OCI-LY7 (cell line): ENCODE data around the gene OAT. TPM values are rescaled to one million over a fixed set of nuclear protein-coding genes. Genes with fewer than 3 reads are reported as not detected.

Experiments
- BruUV-seq: library from RNA; stranded (reverse); fragments of 400-500 nt; replicated peaks from 2 replicates; lab custom pipeline; 2021; lab: Mats Ljungman, UMichigan
- CTCF ChIA-PET: fragments of 300-600 bp; sonication (Branson Sonifier 250); formaldehyde crosslinking; loops from one replicate; lab custom pipeline; 2022; ENCODE audit warnings: antibody characterized with exemption; ENCODE audit not compliant: unreplicated experiment; lab: Charles Lee
- POLR2A ChIA-PET: fragments of 300-600 bp; sonication (Branson Sonifier 250); formaldehyde crosslinking; loops from one replicate; lab custom pipeline; 2022; ENCODE audit warnings: antibody characterized with exemption; lab: Charles Lee
- DNase-seq: peaks from one replicate; pipeline ENCODE4 v3.0.0-alpha.2; 2015; ENCODE audit warnings: low spot score
- H2AFZ ChIP-seq: fragments of 200-600 bp; sonication (generic), shearing (Covaris generic); 2 replicates; pipeline ENCODE4 v1.6.1; 2014; ENCODE audit warnings: mild to moderate bottlenecking, antibody characterized with exemption, low read length, moderate library complexity
- H3K27ac ChIP-seq: fragments of 200-600 bp; sonication (generic); 2 replicates; pipeline ENCODE4 v1.5.1; 2014; ENCODE audit warnings: mixed run types, low read depth, mild to moderate bottlenecking, moderate library complexity, low read length, inconsistent platforms; ENCODE audit not compliant: poor library complexity, severe bottlenecking
- H3K36me3 ChIP-seq: fragments of 200-600 bp; sonication (generic); 2 replicates; pipeline ENCODE4 v1.6.1; 2014; ENCODE audit warnings: mild to moderate bottlenecking, antibody characterized with exemption, low read length, moderate library complexity, mixed read lengths; ENCODE audit not compliant: insufficient read depth
- H3K4me1 ChIP-seq: fragments of 200-600 bp; sonication (generic); 2 replicates; pipeline ENCODE4 v1.5.1; 2014; ENCODE audit warnings: mild to moderate bottlenecking, low read length; ENCODE audit not compliant: insufficient read depth, poor library complexity, severe bottlenecking
- H3K4me2 ChIP-seq: fragments of 200-600 bp; sonication (generic); 2 replicates; pipeline ENCODE4 v1.6.1; 2014; ENCODE audit warnings: mild to moderate bottlenecking, low read length
- H3K4me3 ChIP-seq: fragments of 200-600 bp; sonication (generic); 2 replicates; pipeline ENCODE4 v1.5.1; 2014; ENCODE audit warnings: mild to moderate bottlenecking, low read depth, low read length; ENCODE audit not compliant: poor library complexity, severe bottlenecking
- H3K79me2 ChIP-seq: fragments of 200-600 bp; sonication (generic); 2 replicates; pipeline ENCODE4 v1.6.1; 2016; ENCODE audit warnings: low read depth, mild to moderate bottlenecking, low read length, moderate library complexity, mixed read lengths; ENCODE audit not compliant: insufficient read depth
- H3K9me2 ChIP-seq: fragments of 200-600 bp; sonication (generic); 2 replicates; pipeline ENCODE4 v1.6.1; 2016; ENCODE audit warnings: mild to moderate bottlenecking, low read length, mixed read lengths; ENCODE audit not compliant: insufficient read depth
- H3K9me3 ChIP-seq: fragments of 200-600 bp; sonication (generic); 2 replicates; pipeline ENCODE4 v1.6.1; 2014; ENCODE audit warnings: mild to moderate bottlenecking, mixed run types, low read length, mixed read lengths
- H4K20me1 ChIP-seq: fragments of 200-600 bp; sonication (generic); 2 replicates; pipeline ENCODE4 v1.6.1; 2014; ENCODE audit warnings: mild to moderate bottlenecking, antibody characterized with exemption, low read length, moderate library complexity, mixed read lengths; ENCODE audit not compliant: insufficient read depth
- CTCF ChIP-seq: fragments of 200-600 bp; sonication (generic); conservative IDR thresholded peaks from 2 replicates; pipeline ENCODE4 v1.5.1; 2014; ENCODE audit warnings: mild to moderate bottlenecking, antibody characterized with exemption, low read length, moderate library complexity, mixed read lengths
- EZH2phosphoT487 ChIP-seq: fragments of 200-600 bp; sonication (generic); IDR thresholded peaks from 2 replicates; pipeline ENCODE4 v1.6.1; 2018; ENCODE audit warnings: low read depth, borderline replicate concordance, mild to moderate bottlenecking, mixed run types, antibody characterized with exemption, low read length, moderate library complexity, mixed read lengths
- intact Hi-C: fragments of 100-400 bp; cut with micrococcal nuclease; formaldehyde crosslinking; loops from one replicate; pipeline ENCODE4 v1.10.0; 2022; ENCODE audit not compliant: unreplicated experiment
- total RNA-seq, 2 experiments: library from RNA; depleted of rRNA in 1 of 2; stranded (reverse); fragments of >200 nt in 1 of 2; shearing (Covaris generic) in 1 of 2; gene quantifications; 2 replicates each; pipeline ENCODE4 v1.2.3, GENCODE V29; 2014 to 2022

OAT gene
- total RNA-seq, 2 experiments from 2014 or later, result 13.5 to 27.1 TPM

- POLR2A ChIA-PET, result no interaction called here
- CTCF ChIA-PET, result no interaction called here
- Histone ChIP-seq H4K20me1 (no peaks in the 10 kb centered on the region), H3K36me3 (no peaks in the 10 kb centered on the region), H3K9me3 (no peaks in the 10 kb centered on the region), H3K27ac (no peak overlapping the region), H3K9me2 (no peaks in the 10 kb centered on the region), H3K79me2 (no peaks in the 10 kb centered on the region), H3K4me1 (no peaks in the 10 kb centered on the region), H3K4me3 (no peak overlapping the region), H2AFZ (no peak overlapping the region), H3K4me2 (no peak overlapping the region)
- TF ChIP-seq EZH2phosphoT487 (no peak), CTCF (no peak)
- intact Hi-C loops, result loop anchor here (10.0 kb wide), 1 partner anchor 209 kb away; no protein-coding TSS in a partner anchor
- BruUV-seq, result no TSS peak
- no peak for DNase-seq
These were observed 35.2 kb downstream of the OAT start for GRCh38 chr10:124383496-124383895.

GRCh38 chr10:124381011-124381611 is 37.6 kb downstream of the OAT start:
- no peak overlapping the region for H3K27ac ChIP-seq
- CTCF ChIA-PET, result interaction anchor here (0.6 kb wide), 1 partner anchor 17 kb away, joined by 4 read pairs; no protein-coding TSS in a partner anchor
- BruUV-seq, result no TSS peak
- no peak overlapping the region for H2AFZ ChIP-seq
- H3K79me2 ChIP-seq, result no peaks in the 10 kb centered on the region
- H3K4me1 ChIP-seq, result no peaks in the 10 kb centered on the region
- no peaks in the 10 kb centered on the region for H3K9me2 ChIP-seq
- H3K9me3 ChIP-seq, result no peaks in the 10 kb centered on the region
- no peak overlapping the region for H3K4me2 ChIP-seq
- DNase-seq, result no peak
- POLR2A ChIA-PET, result no interaction called here
- no peak for TF ChIP-seq EZH2phosphoT487
- no peak for TF ChIP-seq CTCF
- no peaks in the 10 kb centered on the region for H3K36me3 ChIP-seq
- H4K20me1 ChIP-seq, result no peaks in the 10 kb centered on the region
- H3K4me3 ChIP-seq, result no peak overlapping the region
- intact Hi-C loops, result loop anchor here (10.0 kb wide), 1 partner anchor 206 kb away; no protein-coding TSS in a partner anchor
